ENCODE results near the gene MGME1. TPM values are rescaled to one million over a fixed set of nuclear protein-coding genes. Genes with fewer than 3 reads are reported as not detected.

Gene MGME1
- total and polyA plus RNA-seq, 2 of the 13 experiments (the other 11 are each of a cell fraction or from before 2014, with no cell fraction given): 36.7 to 66.6 TPM

DNA sequence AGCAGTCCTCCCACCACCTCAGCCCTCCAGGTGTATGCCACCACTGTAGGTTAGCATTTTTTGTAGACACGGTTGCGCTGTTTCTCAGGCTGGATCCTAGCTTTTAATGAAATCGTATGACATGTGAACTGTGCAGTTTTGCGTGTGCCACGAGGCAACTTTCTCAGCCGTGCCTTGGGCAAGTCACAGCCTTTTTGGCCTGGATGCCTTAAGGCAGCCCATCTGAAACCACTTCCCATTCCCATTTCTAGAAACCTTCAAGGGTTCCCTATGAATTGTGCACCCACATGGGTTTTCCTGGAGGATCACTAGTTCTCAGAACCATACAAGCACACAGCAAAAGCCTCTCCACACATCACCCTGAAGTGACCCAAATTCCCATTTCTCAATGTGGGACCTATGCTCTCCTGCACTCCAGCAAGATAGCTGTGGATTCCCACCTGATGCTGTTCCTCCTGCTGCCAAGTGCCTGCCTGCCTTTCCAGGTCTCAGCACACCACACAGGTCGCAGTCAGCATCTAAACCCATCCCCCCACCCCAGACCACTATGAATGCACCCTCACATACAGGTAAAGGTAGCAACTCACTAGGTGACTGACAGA lies 29.1 kb upstream of the MGME1 start (continued):
- TF ChIP-seq, protein P1, sequence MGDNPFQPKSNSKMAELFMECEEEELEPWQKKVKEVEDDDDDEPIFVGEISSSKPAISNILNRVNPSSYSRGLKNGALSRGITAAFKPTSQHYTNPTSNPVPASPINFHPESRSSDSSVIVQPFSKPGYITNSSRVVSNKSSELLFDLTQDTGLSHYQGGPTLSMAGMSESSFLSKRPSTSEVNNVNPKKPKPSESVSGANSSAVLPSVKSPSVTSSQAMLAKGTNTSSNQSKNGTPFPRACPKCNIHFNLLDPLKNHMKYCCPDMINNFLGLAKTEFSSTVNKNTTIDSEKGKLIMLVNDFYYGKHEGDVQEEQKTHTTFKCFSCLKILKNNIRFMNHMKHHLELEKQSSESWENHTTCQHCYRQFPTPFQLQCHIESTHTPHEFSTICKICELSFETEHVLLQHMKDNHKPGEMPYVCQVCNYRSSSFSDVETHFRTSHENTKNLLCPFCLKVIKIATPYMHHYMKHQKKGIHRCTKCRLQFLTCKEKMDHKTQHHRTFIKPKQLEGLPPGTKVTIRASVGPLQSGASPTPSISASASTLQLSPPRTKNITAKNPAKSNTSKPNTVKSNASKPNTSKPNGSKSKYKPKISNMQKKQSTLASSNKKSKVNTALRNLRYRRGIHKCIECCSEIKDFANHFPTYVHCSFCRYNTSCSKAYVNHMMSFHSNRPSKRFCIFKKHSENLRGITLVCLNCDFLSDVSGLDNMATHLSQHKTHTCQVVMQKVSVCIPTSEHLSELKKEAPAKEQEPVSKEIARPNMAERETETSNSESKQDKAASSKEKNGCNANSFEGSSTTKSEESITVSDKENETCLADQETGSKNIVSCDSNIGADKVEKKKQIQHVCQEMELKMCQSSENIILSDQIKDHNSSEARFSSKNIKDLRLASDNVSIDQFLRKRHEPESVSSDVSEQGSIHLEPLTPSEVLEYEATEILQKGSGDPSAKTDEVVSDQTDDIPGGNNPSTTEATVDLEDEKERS (CRISPR knock-in tag; IDR thresholded peaks at IDR 0.05): no peak
- TF ChIP-seq ZNF232 (CRISPR knock-in tag; IDR thresholded peaks at IDR 0.05; ENCODE audit: borderline replicate concordance) (peak; percentile 53; the same call in 1 of the 2 replicates), MAF1 (CRISPR knock-in tag; IDR thresholded peaks at IDR 0.05; ENCODE audit: borderline replicate concordance) (no peak), MIER2 (CRISPR knock-in tag; IDR thresholded peaks at IDR 0.05) (peak; percentile 18; the same call in 1 of the 2 replicates), ZNF430 (CRISPR knock-in tag; IDR thresholded peaks at IDR 0.05) (0 out of 2 replicates have a peak, but pooled peaks have one; percentile 13), LCORL (IDR thresholded peaks at IDR 0.05) (no peak), LCORL (CRISPR knock-in tag; IDR thresholded peaks at IDR 0.05) (no peak; the same call in 1 of the 2 replicates), CCAR2 (optimal IDR thresholded peaks at IDR 0.05; ENCODE audit: low read depth, low read length) (peak; percentile 38), SMC3 (IDR thresholded peaks at IDR 0.05; ENCODE audit: low read length) (no peak)
- TF ChIP-seq, protein P2, sequence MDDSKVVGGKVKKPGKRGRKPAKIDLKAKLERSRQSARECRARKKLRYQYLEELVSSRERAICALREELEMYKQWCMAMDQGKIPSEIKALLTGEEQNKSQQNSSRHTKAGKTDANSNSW (CRISPR knock-in tag; IDR thresholded peaks at IDR 0.05; ENCODE audit: borderline replicate concordance): no peak
- TF ChIP-seq, protein P3, sequence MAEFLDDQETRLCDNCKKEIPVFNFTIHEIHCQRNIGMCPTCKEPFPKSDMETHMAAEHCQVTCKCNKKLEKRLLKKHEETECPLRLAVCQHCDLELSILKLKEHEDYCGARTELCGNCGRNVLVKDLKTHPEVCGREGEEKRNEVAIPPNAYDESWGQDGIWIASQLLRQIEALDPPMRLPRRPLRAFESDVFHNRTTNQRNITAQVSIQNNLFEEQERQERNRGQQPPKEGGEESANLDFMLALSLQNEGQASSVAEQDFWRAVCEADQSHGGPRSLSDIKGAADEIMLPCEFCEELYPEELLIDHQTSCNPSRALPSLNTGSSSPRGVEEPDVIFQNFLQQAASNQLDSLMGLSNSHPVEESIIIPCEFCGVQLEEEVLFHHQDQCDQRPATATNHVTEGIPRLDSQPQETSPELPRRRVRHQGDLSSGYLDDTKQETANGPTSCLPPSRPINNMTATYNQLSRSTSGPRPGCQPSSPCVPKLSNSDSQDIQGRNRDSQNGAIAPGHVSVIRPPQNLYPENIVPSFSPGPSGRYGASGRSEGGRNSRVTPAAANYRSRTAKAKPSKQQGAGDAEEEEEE (CRISPR knock-in tag; IDR thresholded peaks at IDR 0.05; ENCODE audit: borderline replicate concordance): no peak
- TF ChIP-seq, protein P4, sequence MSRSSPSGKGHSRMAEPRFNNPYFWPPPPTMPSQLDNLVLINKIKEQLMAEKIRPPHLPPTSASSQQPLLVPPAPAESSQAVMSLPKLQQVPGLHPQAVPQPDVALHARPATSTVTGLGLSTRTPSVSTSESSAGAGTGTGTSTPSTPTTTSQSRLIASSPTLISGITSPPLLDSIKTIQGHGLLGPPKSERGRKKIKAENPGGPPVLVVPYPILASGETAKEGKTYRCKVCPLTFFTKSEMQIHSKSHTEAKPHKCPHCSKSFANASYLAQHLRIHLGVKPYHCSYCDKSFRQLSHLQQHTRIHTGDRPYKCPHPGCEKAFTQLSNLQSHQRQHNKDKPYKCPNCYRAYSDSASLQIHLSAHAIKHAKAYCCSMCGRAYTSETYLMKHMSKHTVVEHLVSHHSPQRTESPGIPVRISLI (CRISPR knock-in tag; IDR thresholded peaks at IDR 0.05; ENCODE audit: borderline replicate concordance): no peak
- TF ChIP-seq, protein P5, sequence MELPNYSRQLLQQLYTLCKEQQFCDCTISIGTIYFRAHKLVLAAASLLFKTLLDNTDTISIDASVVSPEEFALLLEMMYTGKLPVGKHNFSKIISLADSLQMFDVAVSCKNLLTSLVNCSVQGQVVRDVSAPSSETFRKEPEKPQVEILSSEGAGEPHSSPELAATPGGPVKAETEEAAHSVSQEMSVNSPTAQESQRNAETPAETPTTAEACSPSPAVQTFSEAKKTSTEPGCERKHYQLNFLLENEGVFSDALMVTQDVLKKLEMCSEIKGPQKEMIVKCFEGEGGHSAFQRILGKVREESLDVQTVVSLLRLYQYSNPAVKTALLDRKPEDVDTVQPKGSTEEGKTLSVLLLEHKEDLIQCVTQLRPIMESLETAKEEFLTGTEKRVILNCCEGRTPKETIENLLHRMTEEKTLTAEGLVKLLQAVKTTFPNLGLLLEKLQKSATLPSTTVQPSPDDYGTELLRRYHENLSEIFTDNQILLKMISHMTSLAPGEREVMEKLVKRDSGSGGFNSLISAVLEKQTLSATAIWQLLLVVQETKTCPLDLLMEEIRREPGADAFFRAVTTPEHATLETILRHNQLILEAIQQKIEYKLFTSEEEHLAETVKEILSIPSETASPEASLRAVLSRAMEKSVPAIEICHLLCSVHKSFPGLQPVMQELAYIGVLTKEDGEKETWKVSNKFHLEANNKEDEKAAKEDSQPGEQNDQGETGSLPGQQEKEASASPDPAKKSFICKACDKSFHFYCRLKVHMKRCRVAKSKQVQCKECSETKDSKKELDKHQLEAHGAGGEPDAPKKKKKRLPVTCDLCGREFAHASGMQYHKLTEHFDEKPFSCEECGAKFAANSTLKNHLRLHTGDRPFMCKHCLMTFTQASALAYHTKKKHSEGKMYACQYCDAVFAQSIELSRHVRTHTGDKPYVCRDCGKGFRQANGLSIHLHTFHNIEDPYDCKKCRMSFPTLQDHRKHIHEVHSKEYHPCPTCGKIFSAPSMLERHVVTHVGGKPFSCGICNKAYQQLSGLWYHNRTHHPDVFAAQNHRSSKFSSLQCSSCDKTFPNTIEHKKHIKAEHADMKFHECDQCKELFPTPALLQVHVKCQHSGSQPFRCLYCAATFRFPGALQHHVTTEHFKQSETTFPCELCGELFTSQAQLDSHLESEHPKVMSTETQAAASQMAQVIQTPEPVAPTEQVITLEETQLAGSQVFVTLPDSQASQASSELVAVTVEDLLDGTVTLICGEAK (IDR thresholded peaks at IDR 0.05): no peak
- TF ChIP-seq, protein P5 (CRISPR knock-in tag; IDR thresholded peaks at IDR 0.05): peak; percentile 63

Data from HepG2 (cell line).